ENCODE data around the gene CCDC24. TPM values are rescaled to one million over a fixed set of nuclear protein-coding genes. Genes with fewer than 3 reads are reported as not detected.

Gene CCDC24
- total and polyA plus RNA-seq, 9 of the 15 experiments (the other 6 are each of a cell fraction or from before 2014, with no cell fraction given), result 0.31 to 4.5 (median 1.5) TPM

GRCh38 chr1:43984855-43985254, 6.5 kb upstream of the CCDC24 start:
- WGBS (ENCODE audit: insufficient coverage, low coverage, missing lambda C conversion rate), result 94% methylated on average over 16 of the region's 16 CpGs
- CTCF ChIA-PET (ENCODE audit: low intra/inter-chr PET ratio), result no interaction called here
- DNase-seq (ENCODE audit: extremely low read depth in 1 of 4, low spot score in 3 of 4) (no peak), ATAC-seq (no peak), FAIRE-seq (no peak)
- no peaks in the 10 kb centered on the region for H3K27me3 ChIP-seq (ENCODE audit: control insufficient read depth in 2 of 2, insufficient read depth in 2 of 2, low read length in 2 of 2)
- POLR2A ChIA-PET, result interaction anchor here (0.9 kb wide), 1 partner anchor 9 kb away, joined by 3 read pairs; no protein-coding TSS in a partner anchor
- peak overlapping the region in 1 of 2 experiments; percentile 32; a peak in 1 of 4 replicates for H3K9ac ChIP-seq (ENCODE audit: insufficient read depth in 1 of 2, low read depth in 2 of 2, low read length in 2 of 2)
- H3K27ac ChIP-seq (ENCODE audit: extremely low read depth, low read depth, low read length), result no peak overlapping the region
- intact Hi-C loops (cut with micrococcal nuclease), result no loop called here
- H3K9me1 ChIP-seq (ENCODE audit: control insufficient read depth, insufficient read depth, low read length), result peaks cover 14% of the 10 kb centered on the region
- peaks cover 16 to 44% of the 10 kb centered on the region in 2 experiments; a peak in 4 of 5 replicates for H3K4me1 ChIP-seq (replicated peaks in 1 of 2; ENCODE audit: control insufficient read depth in 2 of 2, insufficient read depth in 2 of 2, low read length in 2 of 2)
- no TSS peak for BruUV-seq (replicated peaks)
- H3K9me3 ChIP-seq (replicated peaks; ENCODE audit: control insufficient read depth, insufficient read depth, low read depth, low read length), result no peaks in the 10 kb centered on the region
- no peak overlapping the region for H3K4me2 ChIP-seq (ENCODE audit: insufficient read depth, low read length)
- peaks cover 70% of the 10 kb centered on the region; the same call in 2 of the 3 replicates for H3K36me3 ChIP-seq (ENCODE audit: control insufficient read depth, insufficient read depth, low read length)
- H3K79me2 ChIP-seq (ENCODE audit: control insufficient read depth, insufficient read depth, low read length), result peaks cover 33% of the 10 kb centered on the region
- no peak for TF ChIP-seq HDAC6 (IDR thresholded peaks at IDR 0.05; ENCODE audit: low read depth, low read length)
- TF ChIP-seq RBFOX2 (IDR thresholded peaks at IDR 0.05; ENCODE audit: low read depth, low read length), result 0 out of 2 replicates have a peak, but pooled peaks have one; percentile 15
- TF ChIP-seq ZBTB33 (CRISPR knock-in tag; IDR thresholded peaks at IDR 0.05), result peak; percentile 53; the same call in 1 of the 2 replicates
- no peak for TF ChIP-seq ZNF507 (tag; conservative IDR thresholded peaks at IDR 0.05)
- H3K4me3 ChIP-seq, result no peak overlapping the region
- H2AFZ ChIP-seq (ENCODE audit: low read depth, low read length), result no peak overlapping the region
- in situ Hi-C loops (cut with MboI), result no loop called here
- H4K20me1 ChIP-seq (replicated peaks; ENCODE audit: control insufficient read depth, insufficient read depth, low read length), result 0 out of 2 replicates have a peak, but pooled peaks cover 9% of the 10 kb centered on the region
